HL-60/S4 (cell line): ENCODE measurements around the gene DPY19L2.
"Not testable (repeated sequence)": the region's sequence is repeated elsewhere in the genome, so short reads cannot be mapped to it uniquely, and the experiment has no call there.

ENCODE experiments used
- in situ Hi-C: fragments of 300-500 bp; cut with MboI; formaldehyde crosslinking; loops from 2 replicates; pipeline ENCODE4 v1.14.3; 2022; ENCODE audit warnings: low sequenced_read_pairs

Gene DPY19L2

DNA sequence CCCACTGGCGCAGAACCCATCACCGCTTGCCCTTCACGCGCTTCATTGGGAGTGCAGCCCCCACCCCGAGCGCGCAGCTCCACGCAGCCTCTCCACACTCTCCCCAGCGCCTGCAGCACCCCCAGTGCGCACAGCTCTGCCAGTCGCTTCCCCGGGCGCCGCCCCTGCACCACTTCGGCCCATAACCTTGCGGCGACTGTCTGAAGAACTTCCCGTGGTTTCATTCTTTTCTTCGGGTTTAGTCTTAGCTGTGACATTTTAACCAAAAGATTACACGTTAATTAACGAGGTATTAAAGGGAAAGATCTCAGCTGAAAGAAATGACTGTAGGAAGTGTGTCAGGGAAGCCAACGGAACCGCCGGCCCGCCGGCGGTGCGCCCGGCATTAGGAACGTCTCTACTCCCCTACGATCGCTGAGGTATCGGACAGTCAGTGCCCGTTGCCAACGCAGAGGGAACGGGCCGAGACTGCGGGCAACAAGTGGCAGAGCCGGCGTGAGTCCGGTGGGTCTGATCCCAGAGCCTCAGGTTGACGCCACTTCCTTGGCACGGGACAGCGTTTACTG is 590 bp upstream of the DPY19L2 start:
- in situ Hi-C loops, result loop anchor here (25.0 kb wide), 1 partner anchor 593 kb away; no protein-coding TSS in a partner anchor

DNA sequence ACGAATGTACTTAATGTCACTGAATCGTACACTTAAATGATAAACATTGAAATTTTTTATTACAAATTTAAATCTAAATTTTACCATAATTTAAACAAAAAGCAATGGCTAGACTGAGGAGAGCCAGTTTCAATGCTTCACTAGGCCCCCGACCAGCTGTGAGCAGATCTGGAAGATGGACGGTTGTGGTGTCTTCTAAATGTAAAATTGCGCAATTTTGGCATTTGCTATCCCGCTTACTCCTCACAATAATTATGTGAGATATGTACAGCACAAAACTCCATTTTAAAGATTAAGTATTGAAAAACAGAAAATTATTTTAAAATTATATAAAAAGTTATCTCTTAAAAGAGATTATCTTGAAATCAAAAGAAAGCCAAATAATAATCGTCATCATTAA is 5.3 kb downstream of the DPY19L2 start:
- in situ Hi-C loops, result loop anchor here (25.0 kb wide), 1 partner anchor 599 kb away; no protein-coding TSS in a partner anchor

DNA sequence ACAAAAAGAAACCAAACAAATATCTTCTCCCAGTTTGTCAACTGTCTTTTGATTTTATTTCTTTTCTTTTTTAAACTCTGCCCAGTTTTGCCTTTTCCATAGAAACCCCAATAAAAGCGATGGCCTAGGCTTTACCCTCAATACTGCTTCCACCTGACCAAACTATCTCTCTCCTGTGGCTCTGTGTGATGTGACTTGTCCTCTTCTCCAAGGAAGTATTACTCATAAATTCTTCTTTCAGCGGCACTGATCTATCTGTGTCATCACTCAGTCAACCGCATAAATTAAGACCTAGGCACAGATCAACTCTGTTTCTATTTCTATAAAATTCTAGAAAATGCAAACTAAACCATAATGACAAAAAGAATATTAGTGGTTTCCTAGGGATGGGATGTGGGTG is 9.8 kb downstream of the DPY19L2 start:
- in situ Hi-C loops, result loop anchor here (25.0 kb wide), 1 partner anchor 604 kb away; no protein-coding TSS in a partner anchor

DNA sequence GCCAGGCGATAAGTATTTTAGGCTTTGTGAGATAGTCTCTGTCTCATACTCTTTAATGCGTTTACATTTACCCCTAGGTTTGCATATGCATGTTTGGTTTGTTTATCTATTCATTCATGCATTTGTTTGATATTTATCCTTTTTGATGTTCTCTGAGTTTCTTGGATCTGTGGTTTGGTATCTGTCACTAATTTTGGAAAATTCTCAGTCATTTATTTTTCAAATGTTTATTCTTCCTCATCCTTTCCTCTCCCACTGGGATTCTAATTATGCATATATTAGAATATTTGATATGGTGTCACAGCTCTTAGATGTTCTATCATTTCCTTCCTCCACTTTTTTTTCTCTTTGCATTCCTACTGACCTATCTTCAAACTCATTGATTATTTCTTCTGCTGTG is 11.9 kb downstream of the DPY19L2 start:
- in situ Hi-C loops, result loop anchor here (25.0 kb wide), 1 partner anchor 606 kb away; no protein-coding TSS in a partner anchor

DNA sequence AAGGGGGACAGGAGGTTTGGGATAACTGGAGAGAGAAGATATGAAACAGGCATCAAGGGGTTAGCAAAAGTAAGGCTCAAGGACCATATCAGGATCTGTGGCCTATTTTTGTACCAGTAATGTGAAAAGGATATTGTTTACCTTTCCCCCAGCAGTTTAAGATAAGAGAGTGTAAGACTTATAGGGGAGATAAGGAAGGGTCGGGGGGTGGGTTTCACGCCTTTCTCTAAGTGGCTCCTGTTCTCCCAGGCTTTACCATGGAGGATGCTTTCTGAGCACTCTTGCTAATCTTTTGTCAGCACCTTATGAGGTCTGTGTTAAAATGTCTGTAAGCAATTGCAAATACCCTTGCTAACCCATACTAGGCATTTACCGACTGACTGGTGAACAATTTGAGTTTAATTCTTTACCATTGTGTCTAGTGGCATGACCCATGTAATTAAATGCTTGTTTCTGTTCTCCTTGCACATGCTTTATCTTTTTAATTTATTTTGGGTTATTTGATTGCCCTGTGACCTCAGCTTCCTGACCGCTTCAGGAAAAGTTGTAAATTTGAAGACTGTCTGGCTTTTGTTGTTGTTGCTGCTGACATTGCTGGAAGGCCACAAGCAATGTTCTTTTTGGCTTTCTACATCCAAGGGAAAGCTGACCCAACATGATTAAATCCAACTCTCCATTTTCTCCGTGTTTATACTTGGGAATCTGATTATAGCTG is 12.6 kb downstream of the DPY19L2 start:
- in situ Hi-C loops, result loop anchor here (25.0 kb wide), 1 partner anchor 607 kb away; no protein-coding TSS in a partner anchor

DNA sequence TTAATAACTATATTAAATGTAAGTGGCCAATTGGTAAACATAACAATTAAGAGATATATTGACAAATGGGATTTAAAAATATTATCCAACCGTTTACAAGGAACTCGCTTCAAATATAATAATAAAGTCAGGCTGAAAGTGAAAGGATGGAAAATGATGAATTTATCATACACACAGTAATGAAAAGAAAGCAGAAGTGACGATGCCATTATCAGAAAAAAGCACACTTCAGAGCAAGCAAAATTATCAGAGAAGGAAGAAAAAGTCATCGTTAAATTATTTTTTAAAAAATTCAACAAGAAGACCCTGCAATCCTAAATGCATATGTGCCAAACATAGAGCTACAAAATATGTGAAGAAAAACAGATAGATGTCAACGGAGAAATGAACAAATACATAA is 13.8 kb downstream of the DPY19L2 start:
- in situ Hi-C loops, result loop anchor here (25.0 kb wide), 1 partner anchor 608 kb away; no protein-coding TSS in a partner anchor

- in situ Hi-C loops, result not testable (repeated sequence)
These were observed 18.8 kb downstream of the DPY19L2 start for GRCh38 chr12:63649517-63649916.

GRCh38 chr12:63643381-63644140 is 24.7 kb downstream of the DPY19L2 start:
- in situ Hi-C loops, result not testable (repeated sequence)

DNA sequence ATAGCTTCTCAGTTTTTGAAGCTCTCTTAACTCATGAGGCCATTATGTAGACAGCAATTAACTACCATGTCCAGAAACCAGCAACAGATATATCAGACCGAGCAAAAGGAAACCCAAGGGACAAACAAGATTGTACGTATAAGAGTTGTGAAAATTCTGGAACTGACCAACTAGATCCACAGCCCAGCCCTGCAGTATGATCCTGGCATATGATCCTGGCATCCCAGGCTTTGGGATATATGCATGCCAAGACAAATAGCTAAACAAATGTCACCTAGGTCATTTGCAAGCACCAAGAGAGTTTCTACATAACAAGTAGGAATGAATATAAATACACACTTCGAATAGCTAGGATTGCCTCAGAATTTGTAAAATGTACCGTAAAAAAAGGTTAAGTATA is 44.0 kb downstream of the DPY19L2 start:
- in situ Hi-C loops, result not testable (repeated sequence)

- in situ Hi-C loops, result not testable (repeated sequence)
These were observed 52.7 kb downstream of the DPY19L2 start for GRCh38 chr12:63615544-63615943.

GRCh38 chr12:63611285-63611684 is 57.0 kb downstream of the DPY19L2 start:
- in situ Hi-C loops, result not testable (repeated sequence)

DNA sequence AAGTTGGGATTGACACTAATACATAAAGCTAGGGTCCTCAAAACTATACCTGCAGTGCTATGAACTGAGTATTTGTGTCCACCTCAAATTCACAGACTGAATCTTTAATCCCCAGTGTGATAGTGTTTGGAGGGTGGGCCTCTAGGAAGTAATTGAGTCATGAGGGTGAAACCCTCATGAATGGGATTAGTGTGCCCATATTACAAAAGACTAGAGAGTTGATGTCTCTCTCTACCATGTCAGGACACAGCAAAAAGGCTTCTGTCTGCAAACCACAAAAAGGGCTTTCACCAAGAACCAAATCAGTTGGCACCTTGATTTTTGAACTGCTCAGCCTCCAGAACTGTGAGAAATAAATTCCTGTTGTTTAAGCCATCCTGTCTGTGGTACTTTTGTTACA is 59.0 kb downstream of the DPY19L2 start:
- in situ Hi-C loops, result not testable (repeated sequence)

- in situ Hi-C loops, result not testable (repeated sequence)
These were observed 63.3 kb downstream of the DPY19L2 start for GRCh38 chr12:63604985-63605384.

DNA sequence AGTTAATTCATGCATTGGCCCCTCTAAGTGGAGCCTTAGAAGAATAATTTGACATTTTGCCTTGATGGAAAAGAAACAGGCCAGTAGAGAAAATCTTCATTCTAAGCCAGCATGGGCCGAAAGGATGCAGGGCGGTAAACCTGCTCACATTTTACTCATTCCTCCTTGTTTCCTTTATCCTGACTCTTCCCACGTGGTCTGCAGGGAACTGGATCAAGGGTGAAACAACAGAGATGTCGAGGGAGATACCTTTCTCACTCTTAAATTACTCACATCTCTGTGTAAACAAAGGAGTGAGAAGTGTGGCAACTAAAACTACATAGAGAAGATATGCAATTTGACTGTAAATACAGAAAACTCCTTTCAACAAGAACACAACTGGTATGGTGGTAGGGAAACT is 73.5 kb downstream of the DPY19L2 start:
- in situ Hi-C loops, result not testable (repeated sequence)

GRCh38 chr12:63584426-63584825 is 83.9 kb downstream of the DPY19L2 start:
- in situ Hi-C loops, result not testable (repeated sequence)

- in situ Hi-C loops, result not testable (repeated sequence)
These were observed 85.0 kb downstream of the DPY19L2 start for GRCh38 chr12:63583289-63583688.

- in situ Hi-C loops, result not testable (repeated sequence)
These were observed 90.7 kb downstream of the DPY19L2 start for GRCh38 chr12:63577631-63578030.

DNA sequence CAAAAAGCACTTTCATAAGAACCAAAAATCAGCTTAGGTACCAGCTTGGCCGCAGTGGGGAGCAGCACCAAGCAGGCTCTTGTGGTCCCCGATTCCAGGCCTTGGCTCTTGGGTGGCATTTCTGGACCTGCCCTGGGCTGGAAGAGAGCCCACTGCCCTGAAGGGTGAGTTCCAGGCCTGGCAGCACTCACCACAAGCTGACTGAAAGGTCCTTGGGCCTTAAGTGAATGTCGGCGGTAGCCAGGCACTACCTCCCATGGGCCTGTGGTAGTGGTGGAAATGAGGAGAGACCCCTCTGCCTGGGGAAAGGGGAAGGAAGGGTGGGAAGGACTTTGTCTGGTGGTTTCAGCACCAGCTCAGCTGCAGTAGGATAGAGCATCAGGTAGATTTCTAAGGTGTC is 96.3 kb downstream of the DPY19L2 start:
- in situ Hi-C loops, result not testable (repeated sequence)

DNA sequence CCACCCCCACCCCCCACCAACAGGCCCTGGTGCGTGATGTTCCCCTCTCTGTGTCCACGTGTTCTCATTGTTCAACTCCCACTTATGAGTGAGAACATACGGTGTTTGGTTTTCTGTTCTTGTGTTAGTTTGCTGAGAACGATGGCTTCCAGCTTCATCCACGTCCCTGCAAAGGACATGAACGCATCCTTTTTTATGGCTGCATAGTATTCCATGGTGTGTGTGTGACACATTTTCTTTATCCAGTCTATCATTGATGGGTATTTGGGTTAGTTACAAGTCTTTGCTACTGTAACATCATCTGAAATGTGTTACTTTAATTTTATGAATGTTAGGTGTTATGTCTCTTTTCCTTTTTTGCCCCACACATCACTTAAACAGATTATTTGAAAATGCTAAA is 109.8 kb downstream of the DPY19L2 start:
- in situ Hi-C loops, result not testable (repeated sequence)

DNA sequence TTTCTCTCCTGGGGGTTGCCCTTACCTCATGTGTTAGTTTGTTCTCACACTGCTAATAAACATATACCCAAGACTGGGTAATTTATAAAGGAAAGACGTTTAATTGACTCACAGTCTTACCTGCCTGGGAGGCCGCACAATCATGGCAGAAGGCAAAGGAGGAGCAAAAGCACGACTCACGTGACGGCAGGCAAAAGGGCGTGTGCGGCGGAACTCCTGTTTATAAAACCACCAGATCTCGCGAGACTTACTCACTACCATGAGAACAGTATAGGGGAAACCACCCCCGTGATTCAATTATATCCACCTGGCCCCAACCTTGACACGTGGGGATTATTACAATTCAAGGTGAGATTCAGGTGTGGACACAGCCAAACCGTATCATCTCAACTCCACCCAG is 116.9 kb downstream of the DPY19L2 start:
- in situ Hi-C loops, result not testable (repeated sequence)

DNA sequence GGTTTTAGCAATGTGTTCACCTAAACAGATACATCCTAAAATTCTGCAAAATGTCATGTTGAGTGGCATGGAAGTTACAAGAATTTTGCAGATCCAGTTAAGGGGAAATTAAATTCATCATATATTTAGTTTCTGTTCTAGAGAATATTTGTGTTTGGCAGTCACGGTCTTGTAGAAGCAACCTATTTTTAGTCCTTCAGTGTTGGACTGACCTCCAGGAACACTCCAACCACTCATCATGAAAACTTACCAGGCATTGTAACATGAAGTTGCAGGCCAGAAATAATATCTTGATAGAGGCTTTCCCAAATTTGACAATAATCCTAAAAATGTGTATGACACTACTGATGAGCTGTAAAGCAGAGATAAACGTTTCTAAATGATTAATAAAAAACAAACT is 119.3 kb downstream of the DPY19L2 start:
- in situ Hi-C loops, result not testable (repeated sequence)
